Neural progenitor cell (in vitro differentiated cells): ENCODE measurements around the gene GPR12. TPM values are rescaled to one million over a fixed set of nuclear protein-coding genes. Genes with fewer than 3 reads are reported as not detected.

ENCODE experiments used
- DNase-seq: peaks from one replicate; pipeline ENCODE4 v3.0.0-alpha.2; 2016; ENCODE audit warnings: low spot score
- H2AFZ ChIP-seq: fragments of 200-600 bp; sonication (generic); replicated peaks from 2 replicates; pipeline ENCODE4 v1.6.1; 2016; ENCODE audit warnings: antibody characterized with exemption
- H3F3A ChIP-seq: fragments of 200-600 bp; sonication (generic); 2 replicates; pipeline ENCODE4 v1.6.1; 2016; ENCODE audit warnings: antibody characterized with exemption, low read depth
- H3K27ac ChIP-seq: fragments of 200-600 bp; sonication (generic); 2 replicates; pipeline ENCODE4 v1.5.1; 2016; ENCODE audit warnings: mild to moderate bottlenecking
- H3K27me3 ChIP-seq: fragments of 200-600 bp; sonication (generic); 2 replicates; pipeline ENCODE4 v1.6.1; 2016; ENCODE audit warnings: mild to moderate bottlenecking, moderate library complexity
- H3K36me3 ChIP-seq: fragments of 200-600 bp; sonication (generic); 2 replicates; pipeline ENCODE4 v1.5.1; 2016
- H3K4me1 ChIP-seq: fragments of 200-600 bp; sonication (generic); 2 replicates; pipeline ENCODE4 v1.6.1; 2016; ENCODE audit warnings: mixed run types
- H3K4me2 ChIP-seq: fragments of 200-600 bp; sonication (generic); 2 replicates; pipeline ENCODE4 v1.6.1; 2016
- H3K4me3 ChIP-seq: fragments of 200-600 bp; sonication (generic); 2 replicates; pipeline ENCODE4 v1.5.1; 2016
- H3K79me2 ChIP-seq: fragments of 200-600 bp; sonication (generic); 2 replicates; pipeline ENCODE4 v1.6.1; 2016; ENCODE audit warnings: low read depth
- H3K9ac ChIP-seq: fragments of 200-600 bp; sonication (generic); 2 replicates; pipeline ENCODE4 v1.6.1; 2016
- H3K9me3 ChIP-seq: fragments of 200-600 bp; sonication (generic); 2 replicates; pipeline ENCODE4 v1.5.1; 2016; ENCODE audit warnings: low read depth
- H4K20me1 ChIP-seq: fragments of 200-600 bp; sonication (generic); 2 replicates; pipeline ENCODE4 v1.6.1; 2016; ENCODE audit warnings: low read depth
- H3K27ac Mint-ChIP-seq: 3 replicates; pipeline ENCODE4 v1.8.0; 2021; ENCODE audit warnings: mixed read lengths
- H3K27me3 Mint-ChIP-seq: 2 replicates; pipeline ENCODE4 v1.8.0; 2022; ENCODE audit warnings: low read depth, mild to moderate bottlenecking, inconsistent platforms, moderate library complexity, mixed read lengths; ENCODE audit not compliant: insufficient read depth
- H3K36me3 Mint-ChIP-seq: 3 replicates; pipeline ENCODE4 v1.8.0; 2021; ENCODE audit warnings: mixed read lengths
- H3K4me1 Mint-ChIP-seq: 3 replicates; pipeline ENCODE4 v1.8.0; 2021; ENCODE audit warnings: mixed read lengths
- H3K4me3 Mint-ChIP-seq: 3 replicates; pipeline ENCODE4 v1.8.0; 2021; ENCODE audit warnings: mild to moderate bottlenecking, moderate library complexity, mixed read lengths
- H3K9me3 Mint-ChIP-seq: 3 replicates; pipeline ENCODE4 v1.8.0; 2020; ENCODE audit warnings: mixed read lengths
- EZH2 ChIP-seq: fragments of 200-600 bp; sonication (generic); IDR thresholded peaks from 2 replicates; pipeline ENCODE4 v1.6.1; 2017; ENCODE audit warnings: antibody characterized with exemption, mild to moderate bottlenecking, moderate library complexity
- EZH2phosphoT487 ChIP-seq: fragments of 200-600 bp; sonication (generic); IDR thresholded peaks from 2 replicates; pipeline ENCODE4 v1.6.1; 2017; ENCODE audit warnings: antibody characterized with exemption
- total RNA-seq: library from RNA; depleted of rRNA; stranded (reverse); fragments of >200 nt; gene quantifications from 2 replicates; pipeline ENCODE4 v1.2.3, GENCODE V29; 2015; ENCODE audit warnings: low replicate concordance
- TF ChIP-seq, protein P1 (sequence below): fragments of 200-600 bp; sonication (generic); IDR thresholded peaks from 2 replicates; pipeline ENCODE4 v1.5.1; 2017; ENCODE audit warnings: antibody characterized with exemption, mild to moderate bottlenecking

The GPR12 gene
- total RNA-seq, 1 donor from 2014 or later: not detected

DNA sequence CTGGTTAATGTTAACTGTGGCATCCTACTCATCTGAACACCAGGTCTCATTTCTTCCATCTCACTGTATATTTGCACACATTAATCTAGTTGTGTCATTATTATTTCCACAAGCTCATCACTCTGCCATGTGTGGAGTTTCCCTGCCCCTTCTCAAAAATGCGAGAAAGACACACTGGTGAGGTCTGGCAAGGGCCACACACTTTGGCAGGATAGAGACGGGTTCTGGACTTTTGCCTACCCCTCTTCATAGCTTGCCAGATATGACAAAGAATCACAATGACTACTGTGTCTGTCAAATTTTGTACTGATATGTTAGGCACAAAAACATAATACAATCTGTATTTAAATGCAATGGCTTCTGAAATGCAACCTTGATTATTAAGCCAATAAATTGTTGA is 12.9 kb downstream of the GPR12 start:
- Histone ChIP-seq H3K27me3 (peaks cover 21% of the 10 kb centered on the region), H2AFZ (no peak overlapping the region), H4K20me1 (no peaks in the 10 kb centered on the region), H3K4me2 (no peak overlapping the region), H3K9ac (no peak overlapping the region), H3K36me3 (no peaks in the 10 kb centered on the region), H3K4me1 (peaks cover 20% of the 10 kb centered on the region), H3F3A (no peaks in the 10 kb centered on the region), H3K27ac (no peak overlapping the region), H3K4me3 (no peak overlapping the region), H3K79me2 (no peaks in the 10 kb centered on the region), H3K9me3 (no peaks in the 10 kb centered on the region)
- H3K27ac Mint-ChIP-seq: no peak overlapping the region
- H3K9me3 Mint-ChIP-seq: no peaks in the 10 kb centered on the region
- no peaks in the 10 kb centered on the region for H3K36me3 Mint-ChIP-seq
- H3K4me1 Mint-ChIP-seq: peaks cover 16% of the 10 kb centered on the region
- no peaks in the 10 kb centered on the region for H3K27me3 Mint-ChIP-seq
- TF ChIP-seq, protein P1, sequence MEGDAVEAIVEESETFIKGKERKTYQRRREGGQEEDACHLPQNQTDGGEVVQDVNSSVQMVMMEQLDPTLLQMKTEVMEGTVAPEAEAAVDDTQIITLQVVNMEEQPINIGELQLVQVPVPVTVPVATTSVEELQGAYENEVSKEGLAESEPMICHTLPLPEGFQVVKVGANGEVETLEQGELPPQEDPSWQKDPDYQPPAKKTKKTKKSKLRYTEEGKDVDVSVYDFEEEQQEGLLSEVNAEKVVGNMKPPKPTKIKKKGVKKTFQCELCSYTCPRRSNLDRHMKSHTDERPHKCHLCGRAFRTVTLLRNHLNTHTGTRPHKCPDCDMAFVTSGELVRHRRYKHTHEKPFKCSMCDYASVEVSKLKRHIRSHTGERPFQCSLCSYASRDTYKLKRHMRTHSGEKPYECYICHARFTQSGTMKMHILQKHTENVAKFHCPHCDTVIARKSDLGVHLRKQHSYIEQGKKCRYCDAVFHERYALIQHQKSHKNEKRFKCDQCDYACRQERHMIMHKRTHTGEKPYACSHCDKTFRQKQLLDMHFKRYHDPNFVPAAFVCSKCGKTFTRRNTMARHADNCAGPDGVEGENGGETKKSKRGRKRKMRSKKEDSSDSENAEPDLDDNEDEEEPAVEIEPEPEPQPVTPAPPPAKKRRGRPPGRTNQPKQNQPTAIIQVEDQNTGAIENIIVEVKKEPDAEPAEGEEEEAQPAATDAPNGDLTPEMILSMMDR: no peak
- TF ChIP-seq EZH2: no peak
- no peak for TF ChIP-seq EZH2phosphoT487
- no peak overlapping the region for H3K4me3 Mint-ChIP-seq
- DNase-seq: no peak

DNA sequence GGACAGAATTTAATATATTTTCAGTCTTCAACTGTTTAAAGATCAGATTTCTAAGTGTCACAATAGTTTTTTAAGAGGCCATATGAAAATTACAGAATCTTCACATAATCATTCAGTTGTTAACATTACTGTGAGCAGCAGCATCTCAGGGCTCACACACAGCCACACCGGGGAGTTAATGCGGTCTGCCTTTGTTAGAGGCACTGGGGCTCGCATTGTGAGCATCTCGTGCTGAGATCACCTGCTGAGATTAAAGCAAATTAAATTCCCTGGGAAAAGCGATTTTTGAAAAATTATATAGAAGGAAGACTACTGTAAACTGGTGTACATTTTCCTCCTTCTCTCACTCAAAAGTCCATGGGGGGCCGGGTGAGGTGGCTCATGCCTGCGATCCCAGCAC is 16.6 kb downstream of the GPR12 start:
- no peak overlapping the region for H2AFZ ChIP-seq
- H3K27me3 ChIP-seq: peaks cover 5% of the 10 kb centered on the region
- H3K4me1 ChIP-seq: peaks cover 23% of the 10 kb centered on the region
- H3K9ac ChIP-seq: no peak overlapping the region
- H3K79me2 ChIP-seq: no peaks in the 10 kb centered on the region
- peak overlapping the region; percentile 39 for H3K4me2 ChIP-seq
- H4K20me1 ChIP-seq: no peaks in the 10 kb centered on the region
- no peaks in the 10 kb centered on the region for H3K27me3 Mint-ChIP-seq
- H3K4me3 Mint-ChIP-seq: no peak overlapping the region
- H3K36me3 Mint-ChIP-seq: no peaks in the 10 kb centered on the region
- DNase-seq: peak; percentile 70
- H3F3A ChIP-seq: peaks cover 3% of the 10 kb centered on the region
- H3K9me3 ChIP-seq: no peaks in the 10 kb centered on the region
- no peak overlapping the region for H3K27ac ChIP-seq
- peaks cover 18% of the 10 kb centered on the region for H3K4me1 Mint-ChIP-seq
- TF ChIP-seq EZH2 (no peak), EZH2phosphoT487 (no peak)
- TF ChIP-seq, protein P1: no peak
- H3K4me3 ChIP-seq: no peak overlapping the region
- H3K36me3 ChIP-seq: no peaks in the 10 kb centered on the region
- no peak overlapping the region for H3K27ac Mint-ChIP-seq
- H3K9me3 Mint-ChIP-seq: peaks cover 12% of the 10 kb centered on the region

GRCh38 chr13:26742691-26743358 is 17.8 kb downstream of the GPR12 start:
- no peaks in the 10 kb centered on the region for H3K9me3 ChIP-seq
- no peak overlapping the region for H3K9ac ChIP-seq
- DNase-seq: peak; percentile 42
- peaks cover 1% of the 10 kb centered on the region for H3K36me3 Mint-ChIP-seq
- no peak overlapping the region for H3K27ac Mint-ChIP-seq
- H3K4me3 ChIP-seq: no peak overlapping the region
- H3K4me2 ChIP-seq: peak overlapping the region; percentile 58
- peaks cover 3% of the 10 kb centered on the region for H3F3A ChIP-seq
- H3K27me3 Mint-ChIP-seq: no peaks in the 10 kb centered on the region
- no peaks in the 10 kb centered on the region for H3K79me2 ChIP-seq
- H3K4me3 Mint-ChIP-seq: no peak overlapping the region
- H3K9me3 Mint-ChIP-seq: peaks cover 22% of the 10 kb centered on the region
- H3K4me1 Mint-ChIP-seq: peaks cover 18% of the 10 kb centered on the region
- TF ChIP-seq, protein P1: no peak
- TF ChIP-seq EZH2 (no peak), EZH2phosphoT487 (no peak)
- H4K20me1 ChIP-seq: no peaks in the 10 kb centered on the region
- no peaks in the 10 kb centered on the region for H3K36me3 ChIP-seq
- H3K27ac ChIP-seq: no peak overlapping the region
- peaks cover 5% of the 10 kb centered on the region for H3K27me3 ChIP-seq
- H3K4me1 ChIP-seq: peaks cover 23% of the 10 kb centered on the region
- H2AFZ ChIP-seq: peak overlapping the region; percentile 10
